NCI-H748 treated with DMSO at 0.1 percent for 48 hours (cell line): Measurements from ENCODE around the gene HS2ST1.
A peak's percentile ranks its signal among the peaks of the same experiment; 100 is the strongest.
"Not testable (repeated sequence)": the region's sequence is repeated elsewhere in the genome, so short reads cannot be mapped to it uniquely, and the experiment has no call there.

Experiments
- DNase-seq: peaks from one replicate; lab custom pipeline; 2025; lab: John Stamatoyannopoulos, UW

The HS2ST1 gene

GRCh38 chr1:86914601-86914997, at the start of gene HS2ST1:
Gene HS2ST1 (plus strand): TSS chr1:86914635.
- DNase-seq, result no peak

GRCh38 chr1:86865973-86866637, 48.3 kb upstream of the HS2ST1 start:
- no peak for DNase-seq

GRCh38 chr1:86866665-86867064, 47.8 kb upstream of the HS2ST1 start:
- DNase-seq, result no peak

GRCh38 chr1:86867278-86867677, 47.2 kb upstream of the HS2ST1 start:
- not testable (repeated sequence) for DNase-seq

GRCh38 chr1:86868477-86868876, 46.0 kb upstream of the HS2ST1 start:
- no peak for DNase-seq

- DNase-seq, result no peak
These were observed 43.4 kb upstream of the HS2ST1 start for GRCh38 chr1:86871001-86871400.

GRCh38 chr1:86872086-86872485, 42.3 kb upstream of the HS2ST1 start:
- no peak for DNase-seq

GRCh38 chr1:86875722-86876121, 38.7 kb upstream of the HS2ST1 start:
- DNase-seq, result no peak

- DNase-seq, result no peak
These were observed 26.8 kb upstream of the HS2ST1 start for GRCh38 chr1:86887479-86888162.

- no peak for DNase-seq
These were observed 26.1 kb upstream of the HS2ST1 start for GRCh38 chr1:86888327-86888726.

GRCh38 chr1:86899401-86899800, 15.0 kb upstream of the HS2ST1 start:
- not testable (repeated sequence) for DNase-seq

- no peak for DNase-seq
These were observed 8.6 kb upstream of the HS2ST1 start for GRCh38 chr1:86905875-86906274.

GRCh38 chr1:86906419-86906818, 8.0 kb upstream of the HS2ST1 start:
- no peak for DNase-seq

GRCh38 chr1:86912281-86912900, 2.0 kb upstream of the HS2ST1 start:
- no peak for DNase-seq

- DNase-seq, result peak; percentile 24
These were observed 988 bp upstream of the HS2ST1 start for GRCh38 chr1:86913399-86913895.

GRCh38 chr1:86913896-86914600, 387 bp upstream of the HS2ST1 start, which contains the start of gene SELENOF:
Gene SELENOF (minus strand): TSS chr1:86914126. CDS start chr1:86914111, 15 bp downstream.
- DNase-seq, result peak; percentile 94

- DNase-seq, result peak; percentile 4
These were observed 732 bp downstream of the HS2ST1 start for GRCh38 chr1:86914998-86915736.

GRCh38 chr1:86915737-86916235, 1.4 kb downstream of the HS2ST1 start:
- no peak for DNase-seq

GRCh38 chr1:86916752-86917151, 2.3 kb downstream of the HS2ST1 start:
- no peak for DNase-seq

GRCh38 chr1:86922445-86922844, 8.0 kb downstream of the HS2ST1 start:
- no peak for DNase-seq

GRCh38 chr1:86924324-86924960, 10.0 kb downstream of the HS2ST1 start:
- DNase-seq, result no peak
